Islet of Langerhans (tissue), 1 donor: ENCODE measurements around the gene ZNF615.
"Not testable (repeated sequence)": the region's sequence is repeated elsewhere in the genome, so short reads cannot be mapped to it uniquely, and the experiment has no call there.

Source experiments
- FAIRE-seq: peaks from one replicate; lab custom pipeline; 2011; peaks lifted over from hg19 to GRCh38; lab: Jason Lieb, UNC

The ZNF615 gene

GRCh38 chr19:52007806-52008557 lies at the start of gene ZNF615:
Gene ZNF615, minus strand, starts transcription at chr19:52008211. Its CDS starts 4,500 bp downstream, at chr19:52003711.
- FAIRE-seq: peak; percentile 66

- not testable (repeated sequence) for FAIRE-seq
Observed at GRCh38 chr19:52056480-52056879, 48.5 kb upstream of the ZNF615 start.

- FAIRE-seq: not testable (repeated sequence)
Observed at GRCh38 chr19:52051736-52052135, 43.7 kb upstream of the ZNF615 start.

- no peak for FAIRE-seq
Observed at GRCh38 chr19:52048555-52049501, 40.8 kb upstream of the ZNF615 start, which contains the start of gene ZNF432. Gene ZNF432, minus strand, starts transcription at chr19:52048838. Its CDS starts 1,970 bp downstream, at chr19:52046868.

- no peak for FAIRE-seq
Observed at GRCh38 chr19:52039169-52039568, 31.2 kb upstream of the ZNF615 start.

- no peak for FAIRE-seq
Observed at GRCh38 chr19:52034051-52034728, 26.2 kb upstream of the ZNF615 start.

- FAIRE-seq: no peak
Observed at GRCh38 chr19:52028780-52029123, 20.7 kb upstream of the ZNF615 start.

GRCh38 chr19:52028027-52028779 lies 20.2 kb upstream of the ZNF615 start, which contains the start of gene ZNF614:
Gene ZNF614, minus strand, starts transcription at chr19:52028379. Its CDS starts 2,634 bp downstream, at chr19:52025745.
- FAIRE-seq: no peak

GRCh38 chr19:52026255-52026990 lies 18.4 kb upstream of the ZNF615 start:
- not testable (repeated sequence) for FAIRE-seq

GRCh38 chr19:52024478-52024877 lies 16.5 kb upstream of the ZNF615 start:
- FAIRE-seq: not testable (repeated sequence)

GRCh38 chr19:52022193-52022592 lies 14.2 kb upstream of the ZNF615 start:
- FAIRE-seq: no peak

GRCh38 chr19:52020506-52020905 lies 12.5 kb upstream of the ZNF615 start:
- no peak for FAIRE-seq

- no peak for FAIRE-seq
Observed at GRCh38 chr19:52010674-52011073, 2.7 kb upstream of the ZNF615 start.

GRCh38 chr19:52007451-52007805 lies 583 bp downstream of the ZNF615 start:
- no peak for FAIRE-seq

GRCh38 chr19:51994048-51994644 lies 13.9 kb downstream of the ZNF615 start:
- FAIRE-seq: no peak

- no peak for FAIRE-seq
Observed at GRCh38 chr19:51993422-51993821, 14.6 kb downstream of the ZNF615 start.

- FAIRE-seq: peak; percentile 96
Observed at GRCh38 chr19:51986309-51987291, 21.4 kb downstream of the ZNF615 start, which contains the start of gene ZNF350. Gene ZNF350, minus strand, starts transcription at chr19:51986840. Its CDS starts 12,480 bp downstream, at chr19:51974360.

- FAIRE-seq: no peak
Observed at GRCh38 chr19:51983361-51983760, 24.6 kb downstream of the ZNF615 start.

GRCh38 chr19:51980926-51981325 lies 27.1 kb downstream of the ZNF615 start:
- not testable (repeated sequence) for FAIRE-seq
